Prostate gland (tissue), 2 donors: ENCODE data around the gene CDC42BPA.

Experiments used
- POLR2A ChIP-seq: fragments of 450-650 bp; IDR thresholded peaks from one replicate; pipeline ENCODE4 v1.6.1; 2016; ENCODE audit warnings: antibody characterized with exemption, mild to moderate bottlenecking
- TF ChIP-seq, protein P1 (sequence below), 4 experiments: fragments of 200-600 bp in 2 of 4; fragments of 450-650 bp in 2 of 4; sonication (generic) in 2 of 4; IDR thresholded peaks; 1 replicate in 3 of 4; 2 replicates in 1 of 4; pipeline ENCODE4 v1.5.1; 2016 to 2019; ENCODE audit warnings: antibody characterized with exemption in 4 of 4, mild to moderate bottlenecking in 2 of 4, moderate library complexity in 2 of 4

DNA sequence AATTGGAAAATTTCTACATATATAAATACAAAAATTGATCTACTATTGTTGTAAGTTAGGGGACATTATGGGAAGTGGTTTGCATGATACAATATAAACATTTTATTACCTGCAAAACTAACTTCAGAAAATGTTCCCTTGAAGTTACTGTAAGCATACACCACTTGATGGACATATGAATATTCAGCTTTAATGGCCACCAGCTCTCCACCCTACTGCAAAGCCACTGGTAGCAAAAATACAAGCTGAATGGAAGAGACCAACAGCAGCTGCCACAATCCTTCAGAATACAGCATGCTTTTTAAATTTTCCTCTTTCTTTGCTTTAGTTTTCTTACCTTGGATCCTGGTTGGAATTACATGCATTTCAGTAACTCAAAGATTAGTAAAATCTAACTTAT, 308.4 kb downstream of the CDC42BPA start:
- TF ChIP-seq POLR2A = no peak
- TF ChIP-seq, protein P1, sequence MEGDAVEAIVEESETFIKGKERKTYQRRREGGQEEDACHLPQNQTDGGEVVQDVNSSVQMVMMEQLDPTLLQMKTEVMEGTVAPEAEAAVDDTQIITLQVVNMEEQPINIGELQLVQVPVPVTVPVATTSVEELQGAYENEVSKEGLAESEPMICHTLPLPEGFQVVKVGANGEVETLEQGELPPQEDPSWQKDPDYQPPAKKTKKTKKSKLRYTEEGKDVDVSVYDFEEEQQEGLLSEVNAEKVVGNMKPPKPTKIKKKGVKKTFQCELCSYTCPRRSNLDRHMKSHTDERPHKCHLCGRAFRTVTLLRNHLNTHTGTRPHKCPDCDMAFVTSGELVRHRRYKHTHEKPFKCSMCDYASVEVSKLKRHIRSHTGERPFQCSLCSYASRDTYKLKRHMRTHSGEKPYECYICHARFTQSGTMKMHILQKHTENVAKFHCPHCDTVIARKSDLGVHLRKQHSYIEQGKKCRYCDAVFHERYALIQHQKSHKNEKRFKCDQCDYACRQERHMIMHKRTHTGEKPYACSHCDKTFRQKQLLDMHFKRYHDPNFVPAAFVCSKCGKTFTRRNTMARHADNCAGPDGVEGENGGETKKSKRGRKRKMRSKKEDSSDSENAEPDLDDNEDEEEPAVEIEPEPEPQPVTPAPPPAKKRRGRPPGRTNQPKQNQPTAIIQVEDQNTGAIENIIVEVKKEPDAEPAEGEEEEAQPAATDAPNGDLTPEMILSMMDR (IDR thresholded peaks at IDR 0.05) = no peak
